Immature natural killer cell (primary cell): Measurements from ENCODE around the gene RNF157. TPM values are rescaled to one million over a fixed set of nuclear protein-coding genes. Genes with fewer than 3 reads are reported as not detected.

Experiments used
- DNase-seq, 3 donors: peaks; one replicate each; pipeline ENCODE4 v3.0.0; 2022; ENCODE audit warnings: mixed read lengths in 1 of 3
- H3K27ac Mint-ChIP-seq, 6 donors: one replicate each; pipeline ENCODE4 v1.8.0; 2020; ENCODE audit warnings: mixed read lengths in 6 of 6, mild to moderate bottlenecking in 5 of 6, inconsistent platforms in 4 of 6, moderate library complexity in 3 of 6
- H3K27me3 Mint-ChIP-seq, 3 donors: one replicate each; pipeline ENCODE4 v1.8.0; 2020 to 2021; ENCODE audit warnings: low read depth in 3 of 3, mild to moderate bottlenecking in 3 of 3, mixed read lengths in 3 of 3, moderate library complexity in 3 of 3, inconsistent platforms in 1 of 3
- H3K36me3 Mint-ChIP-seq, 3 donors: one replicate each; pipeline ENCODE4 v1.8.0; 2020; ENCODE audit warnings: mixed read lengths in 3 of 3, inconsistent platforms in 2 of 3, mild to moderate bottlenecking in 2 of 3
- H3K4me1 Mint-ChIP-seq, 2 donors: one replicate each; pipeline ENCODE4 v1.8.0; 2020; ENCODE audit warnings: inconsistent platforms in 2 of 2, mild to moderate bottlenecking in 2 of 2, mixed read lengths in 2 of 2, moderate library complexity in 1 of 2
- H3K4me3 Mint-ChIP-seq, 5 donors: one replicate each; pipeline ENCODE4 v1.8.0; 2020; ENCODE audit warnings: mild to moderate bottlenecking in 5 of 5, mixed read lengths in 5 of 5, inconsistent platforms in 3 of 5, moderate library complexity in 3 of 5
- H3K9me3 Mint-ChIP-seq, 6 donors: one replicate each; pipeline ENCODE4 v1.8.0; 2020; ENCODE audit warnings: mild to moderate bottlenecking in 6 of 6, mixed read lengths in 6 of 6, inconsistent platforms in 4 of 6, moderate library complexity in 3 of 6
- polyA plus RNA-seq, 3 donors: library from polyadenylated mRNA; unstranded; fragments of 300-500 nt; fragmentation: Illumina TruSeq; gene quantifications; one replicate each; pipeline ENCODE4 v1.2.3, GENCODE V29; 2021

The RNF157 gene
- polyA plus RNA-seq, 3 donors from 2014 or later = 0.69 to 3.0 (median 1.2) TPM

- no peaks in the 10 kb centered on the region for H3K36me3 Mint-ChIP-seq
- peaks cover 6 to 13% of the 10 kb centered on the region in 2 donors for H3K4me1 Mint-ChIP-seq
- H3K27me3 Mint-ChIP-seq = peaks cover 4 to 11% (median 9%) of the 10 kb centered on the region in 3 donors
- no peaks in the 10 kb centered on the region for H3K9me3 Mint-ChIP-seq
- H3K27ac Mint-ChIP-seq = no peak overlapping the region
- H3K4me3 Mint-ChIP-seq = no peak overlapping the region
- DNase-seq = no peak
Measured at GRCh38 chr17:76136276-76137000, 103.9 kb downstream of the RNF157 start.

GRCh38 chr17:76135810-76136188 is 104.5 kb downstream of the RNF157 start:
- Mint-ChIP-seq H3K27ac (no peak overlapping the region), H3K4me3 (no peak overlapping the region), H3K27me3 (peaks cover 2 to 6% (median 6%) of the 10 kb centered on the region in 3 donors), H3K36me3 (no peaks in the 10 kb centered on the region), H3K4me1 (peaks cover 0 to 10% of the 10 kb centered on the region in 2 donors), H3K9me3 (no peaks in the 10 kb centered on the region)
- no peak for DNase-seq

- Mint-ChIP-seq H3K27ac (no peak overlapping the region), H3K4me3 (no peak overlapping the region), H3K36me3 (no peaks in the 10 kb centered on the region), H3K4me1 (peaks cover 0 to 5% of the 10 kb centered on the region in 2 donors), H3K27me3 (peaks cover 2 to 3% (median 3%) of the 10 kb centered on the region in 3 donors), H3K9me3 (no peaks in the 10 kb centered on the region)
- no peak for DNase-seq
Measured at GRCh38 chr17:76134911-76135809, 105.1 kb downstream of the RNF157 start.

- H3K27ac Mint-ChIP-seq = no peak overlapping the region
- H3K4me3 Mint-ChIP-seq = no peak overlapping the region
- H3K9me3 Mint-ChIP-seq = no peaks in the 10 kb centered on the region
- H3K4me1 Mint-ChIP-seq = peaks cover 0 to 5% of the 10 kb centered on the region in 2 donors
- H3K27me3 Mint-ChIP-seq = no peaks in the 10 kb centered on the region
- no peak for DNase-seq
- no peaks in the 10 kb centered on the region for H3K36me3 Mint-ChIP-seq
Measured at GRCh38 chr17:76132574-76133338, 107.5 kb downstream of the RNF157 start.

GRCh38 chr17:76131692-76132573 is 108.4 kb downstream of the RNF157 start:
- H3K27ac Mint-ChIP-seq = no peak overlapping the region
- H3K9me3 Mint-ChIP-seq = no peaks in the 10 kb centered on the region
- no peaks in the 10 kb centered on the region for H3K27me3 Mint-ChIP-seq
- peaks cover 0 to 5% of the 10 kb centered on the region in 2 donors for H3K4me1 Mint-ChIP-seq
- DNase-seq = no peak
- no peak overlapping the region for H3K4me3 Mint-ChIP-seq
- no peaks in the 10 kb centered on the region for H3K36me3 Mint-ChIP-seq

GRCh38 chr17:76131051-76131691 is 109.1 kb downstream of the RNF157 start:
- Mint-ChIP-seq H3K36me3 (no peaks in the 10 kb centered on the region), H3K27ac (no peak overlapping the region), H3K9me3 (no peaks in the 10 kb centered on the region), H3K27me3 (no peaks in the 10 kb centered on the region), H3K4me3 (no peak overlapping the region), H3K4me1 (peaks cover 0 to 5% of the 10 kb centered on the region in 2 donors)
- no peak for DNase-seq

- Mint-ChIP-seq H3K4me1 (peaks cover 0 to 5% of the 10 kb centered on the region in 2 donors), H3K27ac (no peak overlapping the region)
Measured at GRCh38 chr17:76130473-76130872, 109.8 kb downstream of the RNF157 start.

GRCh38 chr17:76125922-76126321 is 114.4 kb downstream of the RNF157 start:
- H3K27ac Mint-ChIP-seq = peak overlapping the region in 1 of 6 donors; percentile 11
- no peaks in the 10 kb centered on the region for H3K27me3 Mint-ChIP-seq

More at GRCh38 chr17:76130473-76130872, 109.8 kb downstream of the RNF157 start:
- Mint-ChIP-seq H3K4me3 (no peak overlapping the region), H3K9me3 (no peaks in the 10 kb centered on the region), H3K36me3 (no peaks in the 10 kb centered on the region), H3K27me3 (no peaks in the 10 kb centered on the region)
- no peak for DNase-seq

GRCh38 chr17:76125391-76125675 is 115.0 kb downstream of the RNF157 start:
- H3K4me3 Mint-ChIP-seq = no peak overlapping the region
- peaks cover 0 to 5% of the 10 kb centered on the region in 2 donors for H3K4me1 Mint-ChIP-seq
- no peaks in the 10 kb centered on the region for H3K36me3 Mint-ChIP-seq
- no peaks in the 10 kb centered on the region for H3K9me3 Mint-ChIP-seq
- no peaks in the 10 kb centered on the region for H3K27me3 Mint-ChIP-seq
- no peak for DNase-seq
- no peak overlapping the region for H3K27ac Mint-ChIP-seq

More at GRCh38 chr17:76125922-76126321, 114.4 kb downstream of the RNF157 start:
- Mint-ChIP-seq H3K36me3 (no peaks in the 10 kb centered on the region), H3K4me1 (peaks cover 0 to 5% of the 10 kb centered on the region in 2 donors), H3K9me3 (no peaks in the 10 kb centered on the region), H3K4me3 (no peak overlapping the region)
- DNase-seq = no peak

GRCh38 chr17:76124582-76125390 is 115.5 kb downstream of the RNF157 start:
- peaks cover 0 to 2% (median 0%) of the 10 kb centered on the region in 3 donors for H3K27me3 Mint-ChIP-seq
- no peaks in the 10 kb centered on the region for H3K9me3 Mint-ChIP-seq
- H3K27ac Mint-ChIP-seq = no peak overlapping the region
- DNase-seq = no peak
- peaks cover 0 to 5% of the 10 kb centered on the region in 2 donors for H3K4me1 Mint-ChIP-seq
- H3K4me3 Mint-ChIP-seq = no peak overlapping the region
- no peaks in the 10 kb centered on the region for H3K36me3 Mint-ChIP-seq

- DNase-seq = no peak
- Mint-ChIP-seq H3K36me3 (no peaks in the 10 kb centered on the region), H3K4me3 (no peak overlapping the region), H3K9me3 (no peaks in the 10 kb centered on the region), H3K27ac (peak overlapping the region in 1 of 6 donors; percentile 22), H3K27me3 (peaks cover 0 to 3% (median 0%) of the 10 kb centered on the region in 3 donors), H3K4me1 (peaks cover 0 to 5% of the 10 kb centered on the region in 2 donors)
Measured at GRCh38 chr17:76123749-76124581, 116.3 kb downstream of the RNF157 start.
